HepG2 (cell line): ENCODE data around the gene KLF16. TPM values are rescaled to one million over a fixed set of nuclear protein-coding genes. Genes with fewer than 3 reads are reported as not detected.

Experiments
- ATM ChIP-seq: fragments of 450-650 bp; IDR thresholded peaks from 2 replicates; pipeline ENCODE4 v1.7.1; 2017; ENCODE audit warnings: mild to moderate bottlenecking, borderline replicate concordance
- CCDC6 ChIP-seq: sonication (generic); formaldehyde crosslinking; IDR thresholded peaks from 2 replicates; pipeline ENCODE4 v1.8.1; 2022; ENCODE audit warnings: mild to moderate bottlenecking, missing genetic modification reagents, moderate library complexity
- ELF1 ChIP-seq: sonication (generic); formaldehyde crosslinking; IDR thresholded peaks from 2 replicates; pipeline ENCODE4 v1.4.0; 2020; ENCODE audit warnings: missing genetic modification reagents
- GLI4 ChIP-seq: sonication (generic); formaldehyde crosslinking; IDR thresholded peaks from 2 replicates; pipeline ENCODE4 v1.5.1; 2020; ENCODE audit warnings: missing genetic modification reagents, mild to moderate bottlenecking, moderate library complexity, borderline replicate concordance
- HNF4G ChIP-seq, 2 experiments: sonication (generic) in 1 of 2; formaldehyde crosslinking in 1 of 2; IDR thresholded peaks; 2 replicates each; pipeline versions ENCODE4 v1.4.0 to v1.6.1; 2011 to 2020; ENCODE audit warnings: borderline replicate concordance in 2 of 2, low read depth in 2 of 2, mild to moderate bottlenecking in 2 of 2, low read length in 1 of 2, missing genetic modification reagents in 1 of 2, moderate library complexity in 1 of 2
- JUN ChIP-seq: sonication (generic); formaldehyde crosslinking; IDR thresholded peaks from 2 replicates; pipeline ENCODE4 v1.4.0; 2020; ENCODE audit warnings: mild to moderate bottlenecking, missing genetic modification reagents
- KDM1A ChIP-seq: IDR thresholded peaks from 2 replicates; pipeline ENCODE4 v1.6.1; 2016; ENCODE audit warnings: missing compliant biosample characterization
- KDM6A ChIP-seq: IDR thresholded peaks from 2 replicates; pipeline ENCODE4 v1.6.1; 2016; ENCODE audit warnings: low read depth
- NR2C2 ChIP-seq: sonication (generic); formaldehyde crosslinking; IDR thresholded peaks from 2 replicates; pipeline ENCODE4 v1.4.0; 2020; ENCODE audit warnings: missing genetic modification reagents, mild to moderate bottlenecking, moderate library complexity, borderline replicate concordance
- RXRB ChIP-seq: IDR thresholded peaks from 2 replicates; pipeline ENCODE4 v1.6.1; 2016; ENCODE audit warnings: borderline replicate concordance, missing genetic modification reagents, missing compliant biosample characterization
- SETDB1 ChIP-seq: sonication (generic); formaldehyde crosslinking; IDR thresholded peaks from 2 replicates; pipeline ENCODE4 v1.5.1; 2020; ENCODE audit warnings: missing genetic modification reagents, mild to moderate bottlenecking, borderline replicate concordance
- SMC3 ChIP-seq: IDR thresholded peaks from 2 replicates; pipeline ENCODE4 v1.6.1; 2011; ENCODE audit warnings: low read length, improper control_type of control experiment
- TARDBP ChIP-seq: sonication (generic); formaldehyde crosslinking; IDR thresholded peaks from 2 replicates; pipeline ENCODE4 v1.8.0; 2022; ENCODE audit warnings: mild to moderate bottlenecking, missing genetic modification reagents
- YEATS4 ChIP-seq: sonication (generic); formaldehyde crosslinking; IDR thresholded peaks from 2 replicates; pipeline ENCODE4 v1.4.0; 2020; ENCODE audit warnings: missing genetic modification reagents, borderline replicate concordance
- ZC3H13 ChIP-seq: sonication (generic); formaldehyde crosslinking; IDR thresholded peaks from 2 replicates; pipeline ENCODE4 v1.8.1; 2023; ENCODE audit warnings: mild to moderate bottlenecking, missing genetic modification reagents, moderate library complexity
- ZFP62 ChIP-seq: sonication (generic); formaldehyde crosslinking; IDR thresholded peaks from 2 replicates; pipeline ENCODE4 v1.4.0; 2020; ENCODE audit warnings: missing genetic modification reagents
- ZNF678 ChIP-seq: sonication (generic); formaldehyde crosslinking; IDR thresholded peaks from 2 replicates; pipeline ENCODE4 v1.4.0; 2020; ENCODE audit warnings: mild to moderate bottlenecking, missing genetic modification reagents
- ZNF724P ChIP-seq: sonication (generic); formaldehyde crosslinking; IDR thresholded peaks from 2 replicates; pipeline ENCODE4 v1.8.0; 2022; ENCODE audit warnings: missing genetic modification reagents, borderline replicate concordance
- ZSCAN21 ChIP-seq: sonication (generic); formaldehyde crosslinking; IDR thresholded peaks from 2 replicates; pipeline ENCODE4 v1.8.0; 2022; ENCODE audit warnings: mild to moderate bottlenecking, missing genetic modification reagents, moderate library complexity, borderline replicate concordance
- polyA plus RNA-seq, 8 experiments: library from polyadenylated mRNA; depleted of rRNA in 3 of 8; stranded (reverse) in 7 of 8; unstranded in 1 of 8; fragments of >200 nt; fragmentation: Illumina TruSeq in 4 of 8; extraction: Trizol in 4 of 8; gene quantifications; 2 replicates each; pipeline versions ENCODE4 v1.2.1 to v1.2.3, GENCODE V29; 2011 to 2016; ENCODE audit warnings: low read depth in 4 of 8, missing spikeins in 1 of 8, mixed read lengths in 1 of 8; ENCODE audit not compliant: insufficient read depth in 1 of 8
- total RNA-seq, 5 experiments: library from RNA; depleted of rRNA; stranded (reverse); fragments of >200 nt; fragmentation: Illumina TruSeq; extraction: Trizol; gene quantifications; 2 replicates each; pipeline ENCODE4 v1.2.3, GENCODE V29; 2016; ENCODE audit warnings: low read depth in 1 of 5
- TF ChIP-seq, protein P1 (sequence below): sonication (generic); formaldehyde crosslinking; IDR thresholded peaks from 2 replicates; pipeline ENCODE4 v1.4.0; 2020; ENCODE audit warnings: mild to moderate bottlenecking, missing genetic modification reagents, borderline replicate concordance
- TF ChIP-seq, protein P2 (sequence below): sonication (generic); formaldehyde crosslinking; IDR thresholded peaks from 2 replicates; pipeline ENCODE4 v1.9.0; 2021; ENCODE audit warnings: missing genetic modification reagents, mild to moderate bottlenecking, borderline replicate concordance
- TF ChIP-seq, protein P3 (sequence below): sonication (generic); formaldehyde crosslinking; IDR thresholded peaks from 2 replicates; pipeline ENCODE4 v1.4.0; 2020; ENCODE audit warnings: missing genetic modification reagents; ENCODE audit errors: not compliant biosample characterization
- TF ChIP-seq, protein P4 (sequence below): sonication (generic); formaldehyde crosslinking; IDR thresholded peaks from 2 replicates; pipeline ENCODE4 v1.4.0; 2020; ENCODE audit warnings: missing genetic modification reagents, borderline replicate concordance

The KLF16 gene
- total and polyA plus RNA-seq, 2 of the 13 experiments (the other 11 are each of a cell fraction or from before 2014, with no cell fraction given) = 3.5 to 6.7 TPM

DNA sequence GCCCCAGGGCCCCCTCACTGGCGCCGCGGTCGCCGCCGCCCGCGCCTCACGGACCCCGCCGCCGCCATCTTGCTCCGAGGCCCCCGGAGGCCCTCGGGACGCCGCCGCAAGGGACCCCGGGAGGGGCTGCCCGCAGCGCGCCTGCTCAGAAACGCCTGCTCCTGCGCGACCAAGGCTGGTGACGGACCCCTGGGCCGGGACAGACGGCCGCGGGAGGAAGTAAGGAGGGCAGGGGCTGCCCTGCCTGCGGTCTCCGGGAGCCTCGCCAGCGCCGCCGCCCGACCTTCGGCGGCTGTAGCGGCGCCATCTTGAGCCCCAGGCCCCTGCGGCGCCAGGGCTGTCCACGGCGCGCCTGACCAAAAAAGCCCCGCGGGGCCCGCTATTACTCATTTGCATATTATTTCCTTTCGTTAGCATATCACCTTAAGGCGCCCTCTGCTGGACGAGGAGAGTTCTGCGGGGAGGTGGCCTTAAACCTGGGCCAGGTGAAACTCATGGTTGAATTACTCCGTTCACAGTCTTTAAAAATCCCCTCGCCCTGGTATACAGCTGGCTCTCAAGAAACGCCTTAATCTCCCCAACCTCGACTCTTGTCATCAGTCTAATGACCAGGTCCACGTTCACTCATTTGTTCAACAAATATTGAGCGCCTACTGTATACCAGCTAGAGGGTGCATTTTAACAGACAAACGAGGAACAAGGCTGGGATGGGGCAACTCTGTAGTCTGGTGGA lies 14.8 kb downstream of the KLF16 start, which contains the start of gene REXO1 (continued):
- TF ChIP-seq HNF4G (IDR thresholded peaks at IDR 0.05; ENCODE audit: borderline replicate concordance, low read depth, low read length) = no peak
- TF ChIP-seq HNF4G (CRISPR knock-in tag; IDR thresholded peaks at IDR 0.05; ENCODE audit: borderline replicate concordance, low read depth) = no peak; the same call in 1 of the 2 replicates
- TF ChIP-seq, protein P1, sequence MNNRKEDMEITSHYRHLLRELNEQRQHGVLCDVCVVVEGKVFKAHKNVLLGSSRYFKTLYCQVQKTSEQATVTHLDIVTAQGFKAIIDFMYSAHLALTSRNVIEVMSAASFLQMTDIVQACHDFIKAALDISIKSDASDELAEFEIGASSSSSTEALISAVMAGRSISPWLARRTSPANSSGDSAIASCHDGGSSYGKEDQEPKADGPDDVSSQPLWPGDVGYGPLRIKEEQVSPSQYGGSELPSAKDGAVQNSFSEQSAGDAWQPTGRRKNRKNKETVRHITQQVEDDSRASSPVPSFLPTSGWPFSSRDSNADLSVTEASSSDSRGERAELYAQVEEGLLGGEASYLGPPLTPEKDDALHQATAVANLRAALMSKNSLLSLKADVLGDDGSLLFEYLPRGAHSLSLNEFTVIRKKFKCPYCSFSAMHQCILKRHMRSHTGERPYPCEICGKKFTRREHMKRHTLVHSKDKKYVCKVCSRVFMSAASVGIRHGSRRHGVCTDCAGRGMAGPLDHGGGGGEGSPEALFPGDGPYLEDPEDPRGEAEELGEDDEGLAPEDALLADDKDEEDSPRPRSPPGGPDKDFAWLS (CRISPR knock-in tag) = no peak
- TF ChIP-seq ZNF678 = no peak
- no peak; the same call in 1 of the 2 replicates for TF ChIP-seq NR2C2
- TF ChIP-seq ZC3H13 = no peak
- no peak for TF ChIP-seq SETDB1 (CRISPR knock-in tag)
- TF ChIP-seq ELF1 (CRISPR knock-in tag) = no peak; the same call in 1 of the 2 replicates
- peak; percentile 68; the same call in 1 of the 2 replicates for TF ChIP-seq YEATS4 (CRISPR knock-in tag)
- no peak for TF ChIP-seq TARDBP (CRISPR knock-in tag)
- TF ChIP-seq KDM6A = no peak
- TF ChIP-seq, protein P2, sequence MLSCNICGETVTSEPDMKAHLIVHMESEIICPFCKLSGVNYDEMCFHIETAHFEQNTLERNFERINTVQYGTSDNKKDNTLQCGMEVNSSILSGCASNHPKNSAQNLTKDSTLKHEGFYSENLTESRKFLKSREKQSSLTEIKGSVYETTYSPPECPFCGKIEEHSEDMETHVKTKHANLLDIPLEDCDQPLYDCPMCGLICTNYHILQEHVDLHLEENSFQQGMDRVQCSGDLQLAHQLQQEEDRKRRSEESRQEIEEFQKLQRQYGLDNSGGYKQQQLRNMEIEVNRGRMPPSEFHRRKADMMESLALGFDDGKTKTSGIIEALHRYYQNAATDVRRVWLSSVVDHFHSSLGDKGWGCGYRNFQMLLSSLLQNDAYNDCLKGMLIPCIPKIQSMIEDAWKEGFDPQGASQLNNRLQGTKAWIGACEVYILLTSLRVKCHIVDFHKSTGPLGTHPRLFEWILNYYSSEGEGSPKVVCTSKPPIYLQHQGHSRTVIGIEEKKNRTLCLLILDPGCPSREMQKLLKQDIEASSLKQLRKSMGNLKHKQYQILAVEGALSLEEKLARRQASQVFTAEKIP (CRISPR knock-in tag) = no peak
- 0 out of 2 replicates have a peak, but pooled peaks have one; percentile 42 for TF ChIP-seq JUN
- 0 out of 2 replicates have a peak, but pooled peaks have one; percentile 61 for TF ChIP-seq ZNF724P
- 0 out of 2 replicates have a peak, but pooled peaks have one; percentile 16 for TF ChIP-seq RXRB (CRISPR knock-in tag)
- TF ChIP-seq GLI4 = no peak
- peak; percentile 70 for TF ChIP-seq SMC3
- TF ChIP-seq ZSCAN21 (CRISPR knock-in tag) = 0 out of 2 replicates have a peak, but pooled peaks have one; percentile 37
- no peak for TF ChIP-seq ZFP62 (CRISPR knock-in tag)
- TF ChIP-seq, protein P3, sequence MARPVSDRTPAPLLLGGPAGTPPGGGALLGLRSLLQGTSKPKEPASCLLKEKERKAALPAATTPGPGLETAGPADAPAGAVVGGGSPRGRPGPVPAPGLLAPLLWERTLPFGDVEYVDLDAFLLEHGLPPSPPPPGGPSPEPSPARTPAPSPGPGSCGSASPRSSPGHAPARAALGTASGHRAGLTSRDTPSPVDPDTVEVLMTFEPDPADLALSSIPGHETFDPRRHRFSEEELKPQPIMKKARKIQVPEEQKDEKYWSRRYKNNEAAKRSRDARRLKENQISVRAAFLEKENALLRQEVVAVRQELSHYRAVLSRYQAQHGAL = no peak
- 0 out of 2 replicates have a peak, but pooled peaks have one; percentile 45 for TF ChIP-seq CCDC6 (CRISPR knock-in tag)
- TF ChIP-seq, protein P4, sequence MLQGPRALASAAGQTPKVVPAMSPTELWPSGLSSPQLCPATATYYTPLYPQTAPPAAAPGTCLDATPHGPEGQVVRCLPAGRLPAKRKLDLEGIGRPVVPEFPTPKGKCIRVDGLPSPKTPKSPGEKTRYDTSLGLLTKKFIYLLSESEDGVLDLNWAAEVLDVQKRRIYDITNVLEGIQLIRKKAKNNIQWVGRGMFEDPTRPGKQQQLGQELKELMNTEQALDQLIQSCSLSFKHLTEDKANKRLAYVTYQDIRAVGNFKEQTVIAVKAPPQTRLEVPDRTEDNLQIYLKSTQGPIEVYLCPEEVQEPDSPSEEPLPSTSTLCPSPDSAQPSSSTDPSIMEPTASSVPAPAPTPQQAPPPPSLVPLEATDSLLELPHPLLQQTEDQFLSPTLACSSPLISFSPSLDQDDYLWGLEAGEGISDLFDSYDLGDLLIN (CRISPR knock-in tag) = no peak
- TF ChIP-seq KDM1A = no peak
- TF ChIP-seq ATM = no peak
